Fibroblast of lung (primary cell): Measurements from ENCODE around the gene ASXL1. TPM values are rescaled to one million over a fixed set of nuclear protein-coding genes. Genes with fewer than 3 reads are reported as not detected.

Source experiments
- DNase-seq, 2 donors: peaks; one replicate each; pipeline versions ENCODE4 v3.0.0 to v3.0.0-alpha.2; 2010; ENCODE audit warnings: low read depth in 2 of 2
- H2AFZ ChIP-seq: 2 replicates; pipeline ENCODE4 v1.5.1; 2012; ENCODE audit warnings: low read length, control low read depth, inconsistent platforms
- H3K27ac ChIP-seq: 2 replicates; pipeline ENCODE4 v1.5.1; 2011; ENCODE audit warnings: low read length, control low read depth; ENCODE audit not compliant: insufficient read depth
- H3K27me3 ChIP-seq: 2 replicates; pipeline ENCODE4 v1.5.1; 2011; ENCODE audit warnings: mild to moderate bottlenecking, low read length; ENCODE audit not compliant: control insufficient read depth, insufficient read depth
- H3K36me3 ChIP-seq: 2 replicates; pipeline ENCODE4 v1.5.1; 2011; ENCODE audit warnings: low read length; ENCODE audit not compliant: control insufficient read depth, insufficient read depth
- H3K4me1 ChIP-seq: 2 replicates; pipeline ENCODE4 v1.5.1; 2011; ENCODE audit warnings: low read length; ENCODE audit not compliant: control insufficient read depth, insufficient read depth; ENCODE audit errors: extremely low read depth
- H3K4me2 ChIP-seq: 2 replicates; pipeline ENCODE4 v1.5.1; 2011; ENCODE audit warnings: low read length, control low read depth; ENCODE audit not compliant: insufficient read depth; ENCODE audit errors: extremely low read depth
- H3K4me3 ChIP-seq, 4 experiments: fragments of 200-600 bp in 1 of 4; sonication (generic) in 1 of 4; replicated peaks in 1 of 4; 2 replicates each; pipeline ENCODE4 v1.5.1; 2011 to 2016; ENCODE audit warnings: low read length in 4 of 4, low read depth in 3 of 4, mild to moderate bottlenecking in 3 of 4, control low read depth in 2 of 4, inconsistent platforms in 1 of 4, mixed read lengths in 1 of 4; ENCODE audit not compliant: insufficient read depth in 1 of 4; ENCODE audit errors: control extremely low read depth in 1 of 4
- H3K79me2 ChIP-seq: 2 replicates; pipeline ENCODE4 v1.5.1; 2012; ENCODE audit warnings: mild to moderate bottlenecking, low read length, inconsistent platforms; ENCODE audit not compliant: control insufficient read depth, insufficient read depth
- H3K9ac ChIP-seq: 2 replicates; pipeline ENCODE4 v1.5.1; 2011; ENCODE audit warnings: mild to moderate bottlenecking, low read length, control low read depth; ENCODE audit not compliant: insufficient read depth
- H3K9me3 ChIP-seq: 2 replicates; pipeline ENCODE4 v1.5.1; 2012; ENCODE audit warnings: low read depth, low read length; ENCODE audit not compliant: control insufficient read depth, insufficient read depth
- H4K20me1 ChIP-seq: 2 replicates; pipeline ENCODE4 v1.5.1; 2011; ENCODE audit warnings: low read length; ENCODE audit not compliant: control insufficient read depth, insufficient read depth; ENCODE audit errors: extremely low read depth
- EZH2 ChIP-seq: IDR thresholded peaks from 2 replicates; pipeline ENCODE4 v1.5.1; 2012; ENCODE audit warnings: low read length, control low read depth, mild to moderate bottlenecking; ENCODE audit errors: missing control alignments
- polyA plus RNA-seq, 2 donors: library from polyadenylated mRNA; depleted of rRNA in 1 of 2; stranded (reverse) in 1 of 2; unstranded in 1 of 2; fragments of >200 nt; gene quantifications; 2 replicates each; pipeline ENCODE4 v1.2.1, GENCODE V29; 2011 to 2012; ENCODE audit warnings: missing spikeins in 1 of 2
- total RNA-seq: library from RNA; depleted of rRNA; stranded (reverse); fragments of >200 nt; gene quantifications from 2 replicates; pipeline ENCODE4 v1.2.1, GENCODE V29; 2014
- TF ChIP-seq, protein P1 (sequence below), 2 donors: IDR thresholded peaks in 1 of 2; conservative IDR thresholded peaks in 1 of 2; 1 replicate in 1 of 2; 2 replicates in 1 of 2; pipeline ENCODE4 v1.5.1; 2011 to 2012; ENCODE audit warnings: low read length in 2 of 2, control low read depth in 1 of 2, inconsistent platforms in 1 of 2, low read depth in 1 of 2, mild to moderate bottlenecking in 1 of 2

Gene ASXL1
- total and polyA plus RNA-seq, 2 donors (not counting 1 experiment from before 2014, with no cell fraction given) = 38.0 to 41.1 TPM

- Histone ChIP-seq H3K9me3 (no peaks in the 10 kb centered on the region), H3K36me3 (peaks cover 16% of the 10 kb centered on the region), H3K9ac (no peak overlapping the region), H3K79me2 (no peaks in the 10 kb centered on the region), H3K4me2 (no peak overlapping the region), H4K20me1 (no peaks in the 10 kb centered on the region), H3K4me3 (no peak overlapping the region), H3K27me3 (no peaks in the 10 kb centered on the region), H3K27ac (no peak overlapping the region), H3K4me1 (peaks cover 5% of the 10 kb centered on the region), H2AFZ (no peak overlapping the region)
- DNase-seq = no peak
- TF ChIP-seq EZH2 = no peak
These were observed 85.3 kb downstream of the ASXL1 start for GRCh38 chr20:32443386-32443974.

DNA sequence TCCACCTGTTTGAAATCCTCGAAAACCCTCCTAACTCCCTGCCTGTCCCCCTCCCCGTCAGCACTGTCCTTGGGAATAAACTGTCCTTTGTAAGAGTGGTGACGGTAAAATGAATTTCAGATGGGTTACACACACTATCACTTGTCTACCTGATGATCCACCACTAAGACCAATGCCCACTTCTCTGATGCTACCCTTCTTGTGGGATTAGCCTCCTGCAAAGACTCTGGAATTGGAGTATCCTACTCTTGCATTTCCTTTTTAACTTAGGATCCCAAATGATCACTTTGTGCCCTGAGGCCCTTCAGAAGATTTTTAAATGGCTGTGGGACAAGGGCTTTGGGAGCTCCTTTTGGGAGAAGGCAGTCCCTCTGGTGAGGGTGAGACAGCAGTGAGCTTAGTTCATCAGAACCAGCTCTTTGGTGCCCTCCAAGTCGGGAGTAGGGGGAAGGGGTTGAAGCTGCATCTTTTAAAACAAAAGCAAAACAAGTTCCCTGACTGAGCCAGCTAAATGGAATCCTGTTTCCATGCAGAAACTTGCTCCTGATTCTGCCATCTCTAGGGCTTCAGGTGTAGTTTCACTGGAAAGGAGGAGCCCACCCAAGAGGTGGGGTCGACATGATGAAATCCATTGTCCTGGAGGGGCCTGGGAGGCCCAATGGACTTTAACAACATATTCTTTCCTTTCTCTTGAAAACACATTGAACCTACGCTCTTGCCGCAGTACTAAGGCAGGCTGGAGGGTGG lies 86.5 kb downstream of the ASXL1 start:
- no peak overlapping the region for H3K27ac ChIP-seq

DNA sequence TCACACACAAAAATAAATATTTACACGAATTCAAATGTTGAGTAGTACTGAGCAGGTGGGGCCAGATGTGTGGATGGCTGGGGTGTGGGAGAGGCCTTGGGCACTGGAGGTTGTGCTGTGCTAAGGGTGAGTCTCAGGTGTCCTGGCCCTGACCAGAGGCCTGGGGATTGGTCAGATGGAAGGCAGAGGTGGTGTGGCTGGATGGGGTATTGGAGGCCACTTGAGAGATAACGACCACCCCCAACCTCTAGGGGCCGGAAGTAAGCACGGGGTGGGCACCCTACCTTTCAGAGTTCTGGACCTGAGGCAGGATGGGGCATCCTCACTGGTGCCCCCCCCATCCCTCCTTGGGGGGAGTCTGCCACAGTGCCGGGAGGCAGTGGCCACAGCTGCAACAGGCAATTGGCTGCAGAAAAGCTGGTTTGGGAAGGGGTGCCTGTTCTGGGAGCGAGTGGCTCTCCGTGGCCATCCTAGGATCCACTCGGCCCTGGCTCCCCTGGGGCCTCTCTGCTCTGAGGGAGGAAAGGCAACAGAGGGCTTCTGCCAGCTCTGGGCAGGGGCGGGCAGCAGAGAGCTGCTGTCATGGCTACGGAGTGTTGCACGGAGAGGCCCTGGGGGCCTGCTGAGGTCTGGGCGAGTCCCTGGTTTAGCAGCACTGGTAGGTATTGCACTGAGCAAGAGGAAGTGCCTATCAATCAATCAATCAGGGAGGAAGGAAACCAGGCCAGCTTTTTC lies 87.6 kb downstream of the ASXL1 start:
- no peaks in the 10 kb centered on the region for H3K9me3 ChIP-seq
- H3K4me2 ChIP-seq = no peak overlapping the region
- no peak overlapping the region for H2AFZ ChIP-seq
- H4K20me1 ChIP-seq = no peaks in the 10 kb centered on the region
- no peaks in the 10 kb centered on the region for H3K4me1 ChIP-seq
- H3K9ac ChIP-seq = no peak overlapping the region
- no peak overlapping the region for H3K4me3 ChIP-seq
- H3K27ac ChIP-seq = no peak overlapping the region
- DNase-seq = no peak
- H3K36me3 ChIP-seq = peaks cover 13% of the 10 kb centered on the region
- H3K27me3 ChIP-seq = no peaks in the 10 kb centered on the region
- H3K79me2 ChIP-seq = no peaks in the 10 kb centered on the region
- TF ChIP-seq EZH2 = no peak
- TF ChIP-seq, protein P1, sequence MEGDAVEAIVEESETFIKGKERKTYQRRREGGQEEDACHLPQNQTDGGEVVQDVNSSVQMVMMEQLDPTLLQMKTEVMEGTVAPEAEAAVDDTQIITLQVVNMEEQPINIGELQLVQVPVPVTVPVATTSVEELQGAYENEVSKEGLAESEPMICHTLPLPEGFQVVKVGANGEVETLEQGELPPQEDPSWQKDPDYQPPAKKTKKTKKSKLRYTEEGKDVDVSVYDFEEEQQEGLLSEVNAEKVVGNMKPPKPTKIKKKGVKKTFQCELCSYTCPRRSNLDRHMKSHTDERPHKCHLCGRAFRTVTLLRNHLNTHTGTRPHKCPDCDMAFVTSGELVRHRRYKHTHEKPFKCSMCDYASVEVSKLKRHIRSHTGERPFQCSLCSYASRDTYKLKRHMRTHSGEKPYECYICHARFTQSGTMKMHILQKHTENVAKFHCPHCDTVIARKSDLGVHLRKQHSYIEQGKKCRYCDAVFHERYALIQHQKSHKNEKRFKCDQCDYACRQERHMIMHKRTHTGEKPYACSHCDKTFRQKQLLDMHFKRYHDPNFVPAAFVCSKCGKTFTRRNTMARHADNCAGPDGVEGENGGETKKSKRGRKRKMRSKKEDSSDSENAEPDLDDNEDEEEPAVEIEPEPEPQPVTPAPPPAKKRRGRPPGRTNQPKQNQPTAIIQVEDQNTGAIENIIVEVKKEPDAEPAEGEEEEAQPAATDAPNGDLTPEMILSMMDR (conservative IDR thresholded peaks at IDR 0.05 in 1 of 2, IDR thresholded peaks at IDR 0.05 in 1 of 2; ENCODE audit: low read depth in 1 of 2, low read length in 2 of 2) = no peak

More for the DNA sequence above, 86.5 kb downstream of the ASXL1 start:
- Histone ChIP-seq H3K4me2 (no peak overlapping the region), H3K27me3 (no peaks in the 10 kb centered on the region), H3K9ac (no peak overlapping the region), H3K4me1 (no peaks in the 10 kb centered on the region), H4K20me1 (no peaks in the 10 kb centered on the region), H3K36me3 (peaks cover 13% of the 10 kb centered on the region), H2AFZ (no peak overlapping the region), H3K4me3 (no peak overlapping the region), H3K9me3 (no peaks in the 10 kb centered on the region), H3K79me2 (no peaks in the 10 kb centered on the region)
- TF ChIP-seq, protein P1 (conservative IDR thresholded peaks at IDR 0.05 in 1 of 2, IDR thresholded peaks at IDR 0.05 in 1 of 2; ENCODE audit: low read depth in 1 of 2, low read length in 2 of 2) = no peak
- no peak for TF ChIP-seq EZH2
- DNase-seq = no peak
